ENCODE results near the gene ADCY6. TPM values are rescaled to one million over a fixed set of nuclear protein-coding genes. Genes with fewer than 3 reads are reported as not detected.
"Not testable (repeated sequence)": the region's sequence is repeated elsewhere in the genome, so short reads cannot be mapped to it uniquely, and the experiment has no call there.

Gene ADCY6
- total RNA-seq, 1 experiment from 2014 or later, result 21.9 TPM

DNA sequence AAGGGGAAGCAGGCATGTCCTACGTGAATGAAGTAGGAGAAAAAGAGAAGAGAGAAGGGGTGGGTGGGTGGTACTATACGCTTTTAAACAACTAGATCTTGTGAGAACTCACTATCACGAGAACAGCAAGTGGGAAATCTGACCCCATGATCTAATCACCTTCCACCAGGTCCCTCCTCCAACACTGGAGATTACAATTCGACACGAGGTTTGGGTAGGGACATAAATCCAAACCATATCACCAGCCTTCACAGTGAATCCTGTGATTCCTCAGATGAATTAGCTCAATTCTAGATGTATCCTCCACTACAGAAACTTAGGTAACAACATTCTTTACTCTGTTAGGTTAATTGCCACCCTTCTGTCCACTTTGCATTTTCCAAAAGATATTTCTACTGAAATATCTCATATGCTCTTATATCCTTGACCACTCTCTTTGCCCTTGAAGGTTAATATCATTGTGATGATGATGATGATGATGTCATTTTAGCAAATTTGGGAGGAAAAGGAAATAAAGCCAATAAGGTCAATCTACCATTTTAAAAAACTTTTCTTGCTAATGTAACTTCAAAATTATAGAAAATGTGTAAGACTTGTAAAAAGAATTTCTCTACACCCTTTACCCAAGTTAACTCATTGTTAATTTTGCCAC, 49.1 kb downstream of the ADCY6 start:
- Mint-ChIP-seq H3K9me3 (ENCODE audit: unreplicated experiment) (no peaks in the 10 kb centered on the region), H3K27me3 (ENCODE audit: insufficient read depth, unreplicated experiment) (peaks cover 25% of the 10 kb centered on the region), H3K4me1 (ENCODE audit: insufficient read depth, unreplicated experiment) (no peaks in the 10 kb centered on the region), H3K4me3 (ENCODE audit: unreplicated experiment) (no peak overlapping the region), H3K36me3 (ENCODE audit: insufficient read depth, unreplicated experiment) (no peaks in the 10 kb centered on the region), H3K27ac (ENCODE audit: low read depth, unreplicated experiment) (no peak overlapping the region)
- ChIA-PET POLR2A (no interaction called here), CTCF (interaction anchor here (0.6 to 1.4 kb wide), 4 partner anchors 14 to 67 kb away, joined by 3 to 14 read pairs (median 7); no protein-coding TSS in a partner anchor)
- TF ChIP-seq, protein P1, sequence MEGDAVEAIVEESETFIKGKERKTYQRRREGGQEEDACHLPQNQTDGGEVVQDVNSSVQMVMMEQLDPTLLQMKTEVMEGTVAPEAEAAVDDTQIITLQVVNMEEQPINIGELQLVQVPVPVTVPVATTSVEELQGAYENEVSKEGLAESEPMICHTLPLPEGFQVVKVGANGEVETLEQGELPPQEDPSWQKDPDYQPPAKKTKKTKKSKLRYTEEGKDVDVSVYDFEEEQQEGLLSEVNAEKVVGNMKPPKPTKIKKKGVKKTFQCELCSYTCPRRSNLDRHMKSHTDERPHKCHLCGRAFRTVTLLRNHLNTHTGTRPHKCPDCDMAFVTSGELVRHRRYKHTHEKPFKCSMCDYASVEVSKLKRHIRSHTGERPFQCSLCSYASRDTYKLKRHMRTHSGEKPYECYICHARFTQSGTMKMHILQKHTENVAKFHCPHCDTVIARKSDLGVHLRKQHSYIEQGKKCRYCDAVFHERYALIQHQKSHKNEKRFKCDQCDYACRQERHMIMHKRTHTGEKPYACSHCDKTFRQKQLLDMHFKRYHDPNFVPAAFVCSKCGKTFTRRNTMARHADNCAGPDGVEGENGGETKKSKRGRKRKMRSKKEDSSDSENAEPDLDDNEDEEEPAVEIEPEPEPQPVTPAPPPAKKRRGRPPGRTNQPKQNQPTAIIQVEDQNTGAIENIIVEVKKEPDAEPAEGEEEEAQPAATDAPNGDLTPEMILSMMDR (IDR thresholded peaks at IDR 0.05; ENCODE audit: unreplicated experiment), result no peak
- DNase-seq (ENCODE audit: unreplicated experiment), result no peak
- intact Hi-C loops (cut with micrococcal nuclease), result no loop called here
- BruUV-seq (replicated peaks), result no TSS peak

DNA sequence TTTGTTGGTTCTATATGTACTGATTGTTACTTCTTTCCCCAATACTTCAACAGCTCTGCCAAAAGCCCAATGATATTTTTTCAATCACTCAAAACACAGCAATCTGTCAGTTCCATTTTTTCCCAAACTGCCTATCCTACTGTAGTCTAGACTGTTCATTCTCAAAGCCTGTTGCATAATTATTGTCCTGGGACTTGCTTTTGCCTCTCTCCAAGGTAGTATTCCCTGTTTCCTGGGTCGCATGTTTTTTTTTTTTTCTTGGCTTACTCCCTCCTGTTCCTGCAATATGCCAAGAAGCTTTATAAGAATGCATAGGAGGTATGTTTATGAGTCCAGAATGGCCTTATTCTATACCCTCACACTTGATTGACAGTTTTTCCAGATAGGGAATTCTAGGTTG, 52.4 kb downstream of the ADCY6 start:
- H3K27me3 Mint-ChIP-seq (ENCODE audit: insufficient read depth, unreplicated experiment), result peaks cover 25% of the 10 kb centered on the region
- CTCF ChIA-PET, result interaction anchor here (0.7 to 2.4 kb wide), 2 partner anchors 45 to 59 kb away, joined by 5 to 10 read pairs; no protein-coding TSS in a partner anchor
- no TSS peak for BruUV-seq (replicated peaks)

DNA sequence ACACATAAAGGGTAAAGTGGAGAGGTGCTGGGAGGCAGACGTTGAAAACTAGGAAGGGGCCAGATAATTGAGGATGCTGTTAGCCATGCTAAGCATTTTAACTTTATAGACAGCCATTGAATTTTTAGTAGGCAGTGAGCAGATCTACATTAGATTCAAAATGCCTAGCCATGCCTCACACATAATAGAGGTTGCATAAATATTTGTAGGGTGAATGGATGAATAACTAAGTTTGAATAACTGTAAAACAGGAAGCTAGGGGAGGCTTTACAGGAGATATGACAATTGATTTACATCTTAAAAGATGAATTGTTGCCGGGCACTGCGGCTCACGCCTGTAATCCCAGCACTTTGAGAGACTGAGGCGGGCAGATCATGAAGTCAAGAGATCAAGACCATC, 60.1 kb downstream of the ADCY6 start:
- Mint-ChIP-seq H3K27me3 (ENCODE audit: insufficient read depth, unreplicated experiment) (no peaks in the 10 kb centered on the region), H3K9me3 (ENCODE audit: unreplicated experiment) (no peaks in the 10 kb centered on the region), H3K4me1 (ENCODE audit: insufficient read depth, unreplicated experiment) (no peaks in the 10 kb centered on the region), H3K4me3 (ENCODE audit: unreplicated experiment) (no peak overlapping the region), H3K27ac (ENCODE audit: low read depth, unreplicated experiment) (no peak overlapping the region), H3K36me3 (ENCODE audit: insufficient read depth, unreplicated experiment) (no peaks in the 10 kb centered on the region)
- TF ChIP-seq, protein P1 (IDR thresholded peaks at IDR 0.05; ENCODE audit: unreplicated experiment), result no peak
- intact Hi-C loops (cut with micrococcal nuclease), result no loop called here
- POLR2A ChIA-PET, result no interaction called here
- DNase-seq (ENCODE audit: unreplicated experiment), result no peak
- CTCF ChIA-PET, result interaction anchor here (0.7 kb wide), 1 partner anchor 161 kb away, joined by 4 read pairs; no protein-coding TSS in a partner anchor
- no TSS peak for BruUV-seq (replicated peaks)

More for the DNA sequence above, 52.4 kb downstream of the ADCY6 start:
- DNase-seq (ENCODE audit: unreplicated experiment), result no peak
- TF ChIP-seq, protein P1 (IDR thresholded peaks at IDR 0.05; ENCODE audit: unreplicated experiment), result no peak
- POLR2A ChIA-PET, result no interaction called here
- H3K4me1 Mint-ChIP-seq (ENCODE audit: insufficient read depth, unreplicated experiment), result no peaks in the 10 kb centered on the region
- no peaks in the 10 kb centered on the region for H3K9me3 Mint-ChIP-seq (ENCODE audit: unreplicated experiment)
- intact Hi-C loops (cut with micrococcal nuclease), result no loop called here
- H3K4me3 Mint-ChIP-seq (ENCODE audit: unreplicated experiment), result no peak overlapping the region
- no peaks in the 10 kb centered on the region for H3K36me3 Mint-ChIP-seq (ENCODE audit: insufficient read depth, unreplicated experiment)
- H3K27ac Mint-ChIP-seq (ENCODE audit: low read depth, unreplicated experiment), result no peak overlapping the region

DNA sequence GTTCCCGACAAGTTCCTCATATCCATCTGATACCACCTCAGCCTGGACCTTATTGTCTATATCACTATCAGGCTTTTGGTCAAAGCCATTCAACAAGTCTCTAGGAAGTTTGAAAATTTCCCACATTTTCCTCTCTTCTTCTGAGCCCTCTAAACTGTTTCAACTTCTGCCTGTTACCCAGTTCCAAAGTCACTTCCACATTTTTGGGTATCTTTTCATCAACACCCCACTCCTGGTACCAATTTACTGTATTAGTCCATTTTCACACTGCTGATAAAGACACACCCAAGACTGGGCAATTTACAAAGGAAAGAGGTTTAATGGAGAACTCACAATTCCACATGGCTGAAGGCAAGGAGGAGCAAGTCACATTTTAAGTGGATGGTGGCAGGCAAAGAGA, 68.2 kb downstream of the ADCY6 start:
- H3K4me1 Mint-ChIP-seq (ENCODE audit: insufficient read depth, unreplicated experiment); DNase-seq (ENCODE audit: unreplicated experiment); H3K4me3 Mint-ChIP-seq (ENCODE audit: unreplicated experiment); BruUV-seq (replicated peaks); H3K36me3 Mint-ChIP-seq (ENCODE audit: insufficient read depth, unreplicated experiment); CTCF ChIA-PET; POLR2A ChIA-PET; H3K27ac Mint-ChIP-seq (ENCODE audit: low read depth, unreplicated experiment); H3K27me3 Mint-ChIP-seq (ENCODE audit: insufficient read depth, unreplicated experiment); intact Hi-C loops (cut with micrococcal nuclease): not testable (repeated sequence)
- peaks cover 18% of the 10 kb centered on the region for H3K9me3 Mint-ChIP-seq (ENCODE audit: unreplicated experiment)

DNA sequence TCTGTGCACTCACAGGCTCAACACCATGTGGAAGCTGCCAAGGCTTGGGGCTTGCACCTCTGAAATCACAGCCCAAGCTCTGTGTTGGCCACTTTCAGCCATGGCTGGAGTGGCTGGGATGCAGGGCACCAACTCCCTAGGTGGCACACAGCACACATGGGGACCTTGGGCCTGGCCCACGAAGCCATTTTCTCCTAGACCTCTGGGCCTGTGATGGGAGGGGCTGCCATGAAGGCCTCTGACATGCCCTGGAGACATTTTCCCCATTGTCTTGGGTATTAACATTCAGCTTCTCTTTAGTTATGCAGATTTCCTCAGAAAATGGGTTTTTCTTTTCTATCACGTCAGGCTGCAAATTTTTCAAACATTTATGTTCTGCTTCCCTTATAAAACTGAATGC, 68.7 kb downstream of the ADCY6 start:
- H3K4me1 Mint-ChIP-seq (ENCODE audit: insufficient read depth, unreplicated experiment); CTCF ChIA-PET; POLR2A ChIA-PET; BruUV-seq (replicated peaks); intact Hi-C loops (cut with micrococcal nuclease); H3K4me3 Mint-ChIP-seq (ENCODE audit: unreplicated experiment); H3K27me3 Mint-ChIP-seq (ENCODE audit: insufficient read depth, unreplicated experiment); DNase-seq (ENCODE audit: unreplicated experiment); H3K27ac Mint-ChIP-seq (ENCODE audit: low read depth, unreplicated experiment): not testable (repeated sequence)
- H3K36me3 Mint-ChIP-seq (ENCODE audit: insufficient read depth, unreplicated experiment), result peaks cover 13% of the 10 kb centered on the region
- H3K9me3 Mint-ChIP-seq (ENCODE audit: unreplicated experiment), result peaks cover 18% of the 10 kb centered on the region

DNA sequence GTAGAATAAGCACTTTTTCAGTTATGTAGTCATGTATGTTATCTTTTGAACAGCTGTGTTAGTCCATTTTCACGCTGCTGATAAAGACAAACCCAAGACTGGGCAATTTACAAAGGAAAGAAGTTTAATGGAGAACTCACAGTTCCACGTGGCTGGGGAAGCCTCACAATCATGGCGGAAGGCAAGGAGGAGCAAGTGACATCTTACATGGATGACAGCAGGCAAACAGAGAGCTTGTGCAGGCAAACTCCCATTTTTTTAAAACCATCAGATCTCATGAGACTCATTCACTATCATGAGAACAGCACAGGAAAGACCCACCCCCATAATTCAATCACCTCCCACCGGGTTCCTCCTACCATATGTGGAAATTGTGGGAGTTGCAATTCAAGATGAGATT, 69.9 kb downstream of the ADCY6 start:
- intact Hi-C loops (cut with micrococcal nuclease), result not testable (repeated sequence)

More for the DNA sequence above, 69.9 kb downstream of the ADCY6 start:
- Mint-ChIP-seq H3K9me3 (ENCODE audit: unreplicated experiment) (peaks cover 18% of the 10 kb centered on the region), H3K36me3 (ENCODE audit: insufficient read depth, unreplicated experiment) (peaks cover 25% of the 10 kb centered on the region)
- BruUV-seq (replicated peaks); H3K4me1 Mint-ChIP-seq (ENCODE audit: insufficient read depth, unreplicated experiment); H3K27me3 Mint-ChIP-seq (ENCODE audit: insufficient read depth, unreplicated experiment); CTCF ChIA-PET; POLR2A ChIA-PET; H3K4me3 Mint-ChIP-seq (ENCODE audit: unreplicated experiment); H3K27ac Mint-ChIP-seq (ENCODE audit: low read depth, unreplicated experiment); DNase-seq (ENCODE audit: unreplicated experiment): not testable (repeated sequence)

Measured in MCF 10A (cell line).